Esophagus (tissue), 2 donors: ENCODE measurements around the gene ADAMTSL1. TPM values are rescaled to one million over a fixed set of nuclear protein-coding genes. Genes with fewer than 3 reads are reported as not detected.

Experiments used
- H3K27ac ChIP-seq, 2 donors: one replicate each; pipeline ENCODE4 v1.5.1; 2013; ENCODE audit warnings: low read depth in 2 of 2, mild to moderate bottlenecking in 2 of 2, inconsistent platforms in 1 of 2, low read length in 1 of 2, moderate library complexity in 1 of 2
- H3K27me3 ChIP-seq, 2 donors: one replicate each; pipeline ENCODE4 v1.6.1; 2013; ENCODE audit warnings: low read length in 2 of 2, control low read depth in 1 of 2, mild to moderate bottlenecking in 1 of 2; ENCODE audit not compliant: insufficient read depth in 2 of 2, control insufficient read depth in 1 of 2
- H3K36me3 ChIP-seq, 2 donors: one replicate each; pipeline ENCODE4 v1.6.1; 2013; ENCODE audit warnings: low read length in 1 of 2; ENCODE audit not compliant: control insufficient read depth in 2 of 2, insufficient read depth in 2 of 2
- H3K4me1 ChIP-seq, 2 donors: one replicate each; pipeline ENCODE4 v1.6.1; 2013; ENCODE audit warnings: low read length in 1 of 2; ENCODE audit not compliant: control insufficient read depth in 2 of 2, insufficient read depth in 2 of 2
- H3K4me3 ChIP-seq, 2 donors: one replicate each; pipeline ENCODE4 v1.5.1; 2013; ENCODE audit warnings: low read length in 2 of 2, mild to moderate bottlenecking in 2 of 2, low read depth in 1 of 2, moderate library complexity in 1 of 2
- H3K9me3 ChIP-seq, 2 donors: one replicate each; pipeline ENCODE4 v1.6.1; 2013; ENCODE audit warnings: mild to moderate bottlenecking in 2 of 2, low read depth in 1 of 2, low read length in 1 of 2, moderate library complexity in 1 of 2; ENCODE audit not compliant: control insufficient read depth in 2 of 2, insufficient read depth in 1 of 2
- WGBS, 2 donors: extraction: QIAGEN DNeasy Blood & Tissue Kit; methylation state at CpG; one replicate each; pipeline ENCODE4 v1.1.7; 2013; 5-methylcytosine and 5-hydroxymethylcytosine counted together
- polyA plus RNA-seq, 2 donors: library from polyadenylated mRNA; stranded (reverse); fragments of 200-250 nt; gene quantifications; one replicate each; pipeline ENCODE4 v1.2.3, GENCODE V29; 2013
- donor health status: healthy with polysubstance abuse.
- donor health status: Bipolar disorder and iron deficiency.

The ADAMTSL1 gene
- polyA plus RNA-seq, 2 donors, result 1.2 to 1.8 TPM

DNA sequence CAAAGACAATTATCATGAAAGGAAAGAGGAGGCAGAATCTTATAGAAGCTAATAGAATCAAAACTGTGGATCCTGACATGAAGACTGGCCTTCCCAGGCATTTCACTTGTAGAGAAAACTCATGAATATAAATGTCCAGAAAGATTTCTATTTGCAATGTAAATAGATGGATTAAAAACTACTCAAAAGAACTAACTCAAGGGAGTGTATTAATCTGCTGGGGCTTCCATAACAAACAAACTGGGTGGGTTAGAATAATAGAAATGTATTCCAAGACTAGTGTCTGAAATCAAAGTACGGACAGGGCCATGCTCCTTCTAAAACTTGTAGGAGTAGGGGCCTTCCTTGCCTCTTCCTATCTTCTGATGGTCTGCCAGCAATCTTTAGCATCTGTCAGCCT lies 267.4 kb downstream of the ADAMTSL1 start:
- no peaks in the 10 kb centered on the region for H3K9me3 ChIP-seq
- H3K36me3 ChIP-seq, result no peaks in the 10 kb centered on the region
- H3K4me1 ChIP-seq, result no peaks in the 10 kb centered on the region
- no peak overlapping the region for H3K27ac ChIP-seq
- no peak overlapping the region for H3K4me3 ChIP-seq
- no peaks in the 10 kb centered on the region for H3K27me3 ChIP-seq
- 87 to 93% methylated on average over 1 of the region's 1 CpG for WGBS, 2 donors

- H3K9me3 ChIP-seq, result no peaks in the 10 kb centered on the region
- no peak overlapping the region for H3K4me3 ChIP-seq
- H3K36me3 ChIP-seq, result no peaks in the 10 kb centered on the region
- no peaks in the 10 kb centered on the region for H3K27me3 ChIP-seq
- 96 to 97% methylated on average over 1 of the region's 1 CpG for WGBS, 2 donors
- H3K4me1 ChIP-seq, result no peaks in the 10 kb centered on the region
- no peak overlapping the region for H3K27ac ChIP-seq
These were observed 268.0 kb downstream of the ADAMTSL1 start for GRCh38 chr9:18741945-18742344.

DNA sequence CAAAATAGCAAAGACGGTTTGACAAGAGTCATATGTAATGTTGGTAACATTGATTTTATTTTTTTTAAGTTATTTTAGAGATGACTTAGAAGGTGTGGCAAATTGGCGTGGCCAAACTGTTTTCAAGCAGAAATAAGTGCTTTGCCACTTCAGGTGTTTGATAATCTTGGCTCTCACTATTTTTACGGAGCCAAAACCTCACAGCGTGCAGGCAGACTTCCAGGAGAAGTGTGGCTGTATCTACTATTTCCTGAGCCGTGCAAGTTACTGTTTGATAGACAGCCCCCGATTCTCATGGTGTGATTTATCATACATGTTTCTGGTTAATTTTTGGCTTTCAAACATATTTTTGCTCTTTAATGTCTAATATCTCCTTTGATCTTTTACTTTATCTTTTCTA lies 269.5 kb downstream of the ADAMTSL1 start:
- Histone ChIP-seq H3K27ac (no peak overlapping the region), H3K4me1 (no peaks in the 10 kb centered on the region), H3K9me3 (no peaks in the 10 kb centered on the region), H3K36me3 (no peaks in the 10 kb centered on the region), H3K4me3 (no peak overlapping the region), H3K27me3 (no peaks in the 10 kb centered on the region)
- WGBS, 2 donors, result 29 to 36% methylated on average over 6 of the region's 6 CpGs

DNA sequence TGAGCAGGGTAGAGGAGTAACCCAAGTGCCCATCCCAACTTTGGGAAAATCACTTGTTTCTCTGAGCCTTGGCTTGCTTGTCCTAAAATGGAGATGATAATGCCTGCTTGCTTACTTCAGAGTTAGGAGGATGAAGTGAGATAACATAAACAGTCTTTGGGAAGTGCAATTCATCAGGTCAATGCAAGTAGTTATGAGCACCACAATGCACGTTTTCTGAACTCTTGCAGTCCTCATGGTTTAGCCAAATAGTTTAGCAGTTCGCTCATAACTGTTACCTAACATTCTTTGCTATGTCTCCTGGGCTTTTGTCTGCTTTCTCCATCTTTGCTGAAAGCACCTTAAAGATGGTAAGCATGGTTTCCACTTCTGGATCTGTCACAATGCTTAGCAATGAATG lies 270.0 kb downstream of the ADAMTSL1 start:
- 74 to 77% methylated on average over 2 of the region's 2 CpGs for WGBS, 2 donors

GRCh38 chr9:18745710-18746109 lies 271.8 kb downstream of the ADAMTSL1 start:
- Histone ChIP-seq H3K9me3 (no peaks in the 10 kb centered on the region), H3K4me1 (no peaks in the 10 kb centered on the region), H3K27ac (no peak overlapping the region), H3K36me3 (no peaks in the 10 kb centered on the region), H3K4me3 (no peak overlapping the region), H3K27me3 (no peaks in the 10 kb centered on the region)
- 89 to 94% methylated on average over 2 of the region's 2 CpGs for WGBS, 2 donors

More for the DNA sequence above, 270.0 kb downstream of the ADAMTSL1 start:
- H3K9me3 ChIP-seq, result no peaks in the 10 kb centered on the region
- H3K4me3 ChIP-seq, result no peak overlapping the region
- no peak overlapping the region for H3K27ac ChIP-seq
- H3K27me3 ChIP-seq, result no peaks in the 10 kb centered on the region
- H3K4me1 ChIP-seq, result no peaks in the 10 kb centered on the region
- no peaks in the 10 kb centered on the region for H3K36me3 ChIP-seq

DNA sequence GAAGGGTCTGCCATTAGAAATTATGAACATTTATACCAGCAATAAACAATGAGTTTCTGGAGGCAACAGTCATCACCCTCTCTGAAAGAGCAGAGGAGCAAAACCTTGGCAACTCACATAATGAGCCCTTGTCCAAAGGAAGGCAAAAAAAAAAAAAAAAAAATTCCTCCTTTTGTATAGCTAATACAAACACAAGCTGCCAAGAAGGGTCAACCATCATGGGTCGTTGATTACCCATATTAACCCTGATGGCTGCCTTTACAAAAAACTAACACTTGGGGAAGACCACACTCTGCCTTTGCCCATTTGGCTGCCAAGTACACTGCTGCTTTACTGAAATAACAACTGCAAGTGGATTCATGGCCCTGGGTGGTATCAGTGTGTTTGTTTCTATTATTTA lies 272.7 kb downstream of the ADAMTSL1 start:
- H3K4me1 ChIP-seq, result no peaks in the 10 kb centered on the region
- H3K27ac ChIP-seq, result no peak overlapping the region
- 30 to 32% methylated on average over 1 of the region's 1 CpG for WGBS, 2 donors

DNA sequence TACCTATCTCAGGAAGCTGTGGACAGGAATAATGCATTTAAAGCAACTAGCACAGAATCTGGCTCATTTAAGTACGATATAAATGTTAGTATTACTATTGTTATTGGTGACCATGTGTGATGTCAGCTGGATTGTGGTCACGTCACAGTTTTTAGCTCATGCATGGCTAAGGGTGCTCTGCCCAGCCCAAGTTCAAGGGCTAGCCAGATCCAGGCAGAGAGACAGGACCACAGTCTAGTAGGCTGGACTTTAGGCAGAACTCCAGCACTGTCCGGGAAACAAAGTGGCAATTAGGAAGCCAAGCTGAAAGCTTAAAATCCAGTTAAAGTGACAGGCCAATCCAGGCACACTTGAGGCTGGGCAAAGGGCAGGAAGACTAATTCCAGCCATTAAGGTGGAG lies 273.6 kb downstream of the ADAMTSL1 start:
- no peaks in the 10 kb centered on the region for H3K27me3 ChIP-seq
- 47 to 58% methylated on average over 3 of the region's 3 CpGs for WGBS, 2 donors
- no peaks in the 10 kb centered on the region for H3K4me1 ChIP-seq
- no peak overlapping the region for H3K27ac ChIP-seq
- H3K4me3 ChIP-seq, result no peak overlapping the region
- H3K9me3 ChIP-seq, result no peaks in the 10 kb centered on the region
- no peaks in the 10 kb centered on the region for H3K36me3 ChIP-seq

More for the DNA sequence above, 272.7 kb downstream of the ADAMTSL1 start:
- Histone ChIP-seq H3K27me3 (no peaks in the 10 kb centered on the region), H3K4me3 (no peak overlapping the region), H3K36me3 (no peaks in the 10 kb centered on the region), H3K9me3 (no peaks in the 10 kb centered on the region)

- H3K36me3 ChIP-seq, result no peaks in the 10 kb centered on the region
- H3K4me1 ChIP-seq, result no peaks in the 10 kb centered on the region
- no peak overlapping the region for H3K4me3 ChIP-seq
- no peaks in the 10 kb centered on the region for H3K9me3 ChIP-seq
- WGBS, 2 donors, result 46 to 62% methylated on average over 1 of the region's 1 CpG
- H3K27me3 ChIP-seq, result no peaks in the 10 kb centered on the region
- H3K27ac ChIP-seq, result no peak overlapping the region
These were observed 274.3 kb downstream of the ADAMTSL1 start for GRCh38 chr9:18748251-18748701.

- no peaks in the 10 kb centered on the region for H3K27me3 ChIP-seq
- 86 to 89% methylated on average over 1 of the region's 1 CpG for WGBS, 2 donors
- H3K9me3 ChIP-seq, result no peaks in the 10 kb centered on the region
- no peaks in the 10 kb centered on the region for H3K36me3 ChIP-seq
- no peak overlapping the region for H3K27ac ChIP-seq
- no peaks in the 10 kb centered on the region for H3K4me1 ChIP-seq
- no peak overlapping the region for H3K4me3 ChIP-seq
These were observed 275.8 kb downstream of the ADAMTSL1 start for GRCh38 chr9:18749711-18750110.

- Histone ChIP-seq H3K4me3 (no peak overlapping the region), H3K4me1 (no peaks in the 10 kb centered on the region), H3K27me3 (no peaks in the 10 kb centered on the region), H3K9me3 (no peaks in the 10 kb centered on the region), H3K27ac (no peak overlapping the region), H3K36me3 (no peaks in the 10 kb centered on the region)
- 92 to 97% methylated on average over 4 of the region's 4 CpGs for WGBS, 2 donors
These were observed 280.0 kb downstream of the ADAMTSL1 start for GRCh38 chr9:18753904-18754303.
